Loucy (cell line): Measurements from ENCODE around the gene STRADA.

Experiments
- H2AFZ ChIP-seq: fragments of 200-600 bp; sonication (generic); 2 replicates; pipeline ENCODE4 v1.6.0; 2016; ENCODE audit warnings: antibody characterized with exemption, mild to moderate bottlenecking, low read length, moderate library complexity
- H3F3A ChIP-seq: fragments of 200-600 bp; 2 replicates; pipeline ENCODE4 v1.6.0; 2016; ENCODE audit warnings: antibody characterized with exemption, low read depth, mild to moderate bottlenecking
- H3K27me3 ChIP-seq: fragments of 200-600 bp; sonication (generic); 2 replicates; pipeline ENCODE4 v1.6.1; 2014; ENCODE audit warnings: low read length, mild to moderate bottlenecking; ENCODE audit not compliant: insufficient read depth, poor library complexity, severe bottlenecking
- H3K36me3 ChIP-seq: fragments of 200-600 bp; sonication (generic); 2 replicates; pipeline ENCODE4 v1.6.1; 2016; ENCODE audit warnings: low read length; ENCODE audit not compliant: insufficient read depth
- H3K4me1 ChIP-seq: fragments of 200-600 bp; sonication (generic); 2 replicates; pipeline ENCODE4 v1.5.1; 2014; ENCODE audit warnings: low read length, mild to moderate bottlenecking; ENCODE audit not compliant: insufficient read depth, poor library complexity, severe bottlenecking
- H3K4me2 ChIP-seq: fragments of 200-600 bp; sonication (generic); 2 replicates; pipeline ENCODE4 v1.6.0; 2014; ENCODE audit warnings: antibody characterized with exemption, low read length, low read depth, mild to moderate bottlenecking; ENCODE audit not compliant: poor library complexity, severe bottlenecking
- H3K4me3 ChIP-seq: fragments of 200-600 bp; sonication (generic); 2 replicates; pipeline ENCODE4 v1.5.1; 2014; ENCODE audit warnings: low read length, mild to moderate bottlenecking, mixed read lengths; ENCODE audit not compliant: poor library complexity, severe bottlenecking
- H3K79me2 ChIP-seq: fragments of 200-600 bp; sonication (generic); 2 replicates; pipeline ENCODE4 v1.6.1; 2014; ENCODE audit warnings: low read length; ENCODE audit not compliant: insufficient read depth
- H3K9ac ChIP-seq: fragments of 200-600 bp; sonication (generic); 2 replicates; pipeline ENCODE4 v1.6.0; 2014; ENCODE audit warnings: mild to moderate bottlenecking, low read depth, low read length, moderate library complexity; ENCODE audit not compliant: poor library complexity, severe bottlenecking
- H3K9me2 ChIP-seq: fragments of 200-600 bp; sonication (generic); replicated peaks from 2 replicates; pipeline ENCODE4 v1.6.1; 2016; ENCODE audit warnings: low read depth, low read length, mixed read lengths
- H3K9me3 ChIP-seq: fragments of 200-600 bp; sonication (generic); 2 replicates; pipeline ENCODE4 v1.6.1; 2014; ENCODE audit warnings: mild to moderate bottlenecking, antibody characterized with exemption, low read length, low read depth; ENCODE audit not compliant: insufficient read depth
- H4K20me1 ChIP-seq: fragments of 200-600 bp; sonication (generic); 2 replicates; pipeline ENCODE4 v1.6.0; 2014; ENCODE audit warnings: antibody characterized with exemption, low read length, mild to moderate bottlenecking; ENCODE audit not compliant: insufficient read depth, poor library complexity, severe bottlenecking
- CTCF ChIP-seq: fragments of 200-600 bp; sonication (generic); conservative IDR thresholded peaks from 2 replicates; pipeline ENCODE4 v1.5.1; 2014; ENCODE audit warnings: mild to moderate bottlenecking, antibody characterized with exemption, low read length
- EZH2phosphoT487 ChIP-seq: fragments of 200-600 bp; IDR thresholded peaks from 2 replicates; pipeline ENCODE4 v1.6.1; 2018; ENCODE audit warnings: antibody characterized with exemption, mild to moderate bottlenecking, moderate library complexity, borderline replicate concordance

STRADA gene

GRCh38 chr17:63716426-63716825 is 25.2 kb downstream of the STRADA start:
- no peaks in the 10 kb centered on the region for H3K4me1 ChIP-seq
- H3K4me3 ChIP-seq: no peak overlapping the region
- no peaks in the 10 kb centered on the region for H3K9me2 ChIP-seq
- H2AFZ ChIP-seq: no peak overlapping the region
- no peaks in the 10 kb centered on the region for H3F3A ChIP-seq
- no peaks in the 10 kb centered on the region; the same call in 1 of the 2 replicates for H3K36me3 ChIP-seq
- H3K9ac ChIP-seq: no peak overlapping the region
- H3K9me3 ChIP-seq: no peaks in the 10 kb centered on the region
- no peak overlapping the region for H3K4me2 ChIP-seq
- no peaks in the 10 kb centered on the region for H4K20me1 ChIP-seq
- no peak for TF ChIP-seq EZH2phosphoT487
- TF ChIP-seq CTCF: no peak
- no peaks in the 10 kb centered on the region for H3K27me3 ChIP-seq
- H3K79me2 ChIP-seq: no peaks in the 10 kb centered on the region

GRCh38 chr17:63714550-63715277 is 26.9 kb downstream of the STRADA start:
- Histone ChIP-seq H3K9me2 (no peaks in the 10 kb centered on the region), H3K9ac (no peak overlapping the region), H4K20me1 (no peaks in the 10 kb centered on the region), H3K4me3 (no peak overlapping the region), H3K36me3 (peaks cover under 1% of the 10 kb centered on the region; the same call in 1 of the 2 replicates), H3K4me2 (no peak overlapping the region), H3F3A (no peaks in the 10 kb centered on the region), H3K9me3 (no peaks in the 10 kb centered on the region), H3K4me1 (no peaks in the 10 kb centered on the region), H3K79me2 (no peaks in the 10 kb centered on the region), H2AFZ (no peak overlapping the region), H3K27me3 (no peaks in the 10 kb centered on the region)
- TF ChIP-seq CTCF: no peak
- no peak for TF ChIP-seq EZH2phosphoT487

- H3K4me1 ChIP-seq: peaks cover 14% of the 10 kb centered on the region
- no peaks in the 10 kb centered on the region for H3K79me2 ChIP-seq
- H4K20me1 ChIP-seq: no peaks in the 10 kb centered on the region
- H2AFZ ChIP-seq: no peak overlapping the region
- no peak overlapping the region for H3K9ac ChIP-seq
- TF ChIP-seq EZH2phosphoT487 (no peak), CTCF (no peak)
- no peak overlapping the region for H3K4me2 ChIP-seq
- no peak overlapping the region for H3K4me3 ChIP-seq
- no peaks in the 10 kb centered on the region for H3K9me2 ChIP-seq
- H3K27me3 ChIP-seq: no peaks in the 10 kb centered on the region
- H3F3A ChIP-seq: no peaks in the 10 kb centered on the region
- no peaks in the 10 kb centered on the region for H3K9me3 ChIP-seq
- peaks cover 9% of the 10 kb centered on the region; the same call in 1 of the 2 replicates for H3K36me3 ChIP-seq
Measured at GRCh38 chr17:63709110-63709509, 32.5 kb downstream of the STRADA start.
